GM18507 (cell line): ENCODE data around the gene ZBTB46.

Source experiments
- DNase-seq: peaks from one replicate; pipeline ENCODE4 v3.0.0; 2011; ENCODE audit warnings: low read depth; ENCODE audit not compliant: insufficient read length; ENCODE audit errors: extremely low spot score
- FAIRE-seq: peaks from 2 replicates; lab custom pipeline; 2011; peaks lifted over from hg19 to GRCh38; lab: Jason Lieb, UNC

Gene ZBTB46

DNA sequence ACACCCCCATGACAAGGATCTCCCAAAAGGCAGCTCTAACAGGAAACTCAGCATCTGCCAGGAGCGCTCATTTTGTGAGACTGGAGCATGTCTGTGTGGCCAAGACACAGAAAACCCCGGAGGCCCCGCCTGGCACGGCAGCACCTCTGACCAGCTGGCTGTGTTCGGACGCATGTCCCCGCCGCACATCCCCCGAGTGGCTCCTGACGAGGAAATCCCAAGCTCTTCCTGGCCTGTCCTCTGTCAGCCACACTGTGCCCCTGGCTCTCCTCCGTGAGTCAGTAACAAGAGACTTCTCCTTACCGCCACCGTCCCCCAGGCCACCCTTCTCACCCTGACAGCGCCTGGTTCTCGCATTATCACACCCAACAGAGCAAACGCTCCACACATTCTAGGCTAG lies 77.1 kb downstream of the ZBTB46 start:
- no peak for DNase-seq
- no peak for FAIRE-seq

DNA sequence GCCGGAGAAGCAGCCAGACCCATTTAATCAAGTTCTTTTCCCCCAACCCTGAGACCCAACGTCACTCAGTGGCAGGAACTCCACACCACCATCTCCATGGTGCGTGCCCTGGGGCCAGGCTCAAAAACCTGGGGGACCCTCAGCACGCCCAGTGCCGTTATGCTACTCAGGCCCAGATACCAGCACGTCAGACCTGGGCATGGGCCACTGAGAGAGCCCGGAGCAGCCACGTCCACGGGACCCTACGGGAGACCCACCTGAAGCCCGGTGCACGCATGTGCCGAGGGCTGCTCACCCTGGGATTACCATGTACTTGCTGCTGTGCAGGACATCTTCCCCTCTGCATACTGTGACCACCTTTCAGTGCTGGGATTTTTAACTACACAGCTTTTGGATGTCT lies 77.7 kb downstream of the ZBTB46 start:
- no peak for FAIRE-seq
- no peak for DNase-seq

DNA sequence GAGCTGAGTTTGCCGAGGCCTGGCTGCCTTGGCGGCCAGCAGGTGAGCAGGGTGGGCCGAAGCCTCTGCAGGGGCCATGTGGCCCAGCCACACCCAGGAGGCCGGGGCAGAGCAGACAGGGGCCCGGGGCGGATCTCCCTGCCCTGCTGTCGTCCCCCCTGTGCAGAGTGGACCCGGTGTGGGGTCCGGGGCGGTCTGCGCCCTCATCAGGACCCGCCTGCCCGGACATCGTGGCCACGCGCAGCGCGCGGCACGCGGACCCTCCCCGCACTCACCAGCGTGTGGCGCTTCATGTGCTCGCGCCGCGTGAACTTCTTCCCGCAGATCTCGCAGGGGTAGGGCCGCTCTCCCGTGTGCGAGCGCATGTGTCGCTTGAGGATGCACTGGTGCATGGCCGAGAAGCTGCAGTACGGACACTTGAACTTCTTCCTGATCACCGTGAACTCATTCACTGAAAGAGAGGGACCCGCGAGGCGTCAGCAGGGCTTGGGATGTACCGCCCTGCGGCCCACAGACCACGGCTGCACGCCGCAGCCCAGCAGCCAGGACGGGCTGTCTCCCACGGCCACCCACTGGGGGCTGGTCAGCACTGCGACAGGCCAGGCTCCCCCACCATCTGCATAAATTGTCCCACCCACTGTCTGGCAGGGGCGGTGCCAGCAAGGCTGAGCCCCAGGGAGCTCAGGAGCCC lies 78.5 kb downstream of the ZBTB46 start:
- FAIRE-seq, result no peak

DNA sequence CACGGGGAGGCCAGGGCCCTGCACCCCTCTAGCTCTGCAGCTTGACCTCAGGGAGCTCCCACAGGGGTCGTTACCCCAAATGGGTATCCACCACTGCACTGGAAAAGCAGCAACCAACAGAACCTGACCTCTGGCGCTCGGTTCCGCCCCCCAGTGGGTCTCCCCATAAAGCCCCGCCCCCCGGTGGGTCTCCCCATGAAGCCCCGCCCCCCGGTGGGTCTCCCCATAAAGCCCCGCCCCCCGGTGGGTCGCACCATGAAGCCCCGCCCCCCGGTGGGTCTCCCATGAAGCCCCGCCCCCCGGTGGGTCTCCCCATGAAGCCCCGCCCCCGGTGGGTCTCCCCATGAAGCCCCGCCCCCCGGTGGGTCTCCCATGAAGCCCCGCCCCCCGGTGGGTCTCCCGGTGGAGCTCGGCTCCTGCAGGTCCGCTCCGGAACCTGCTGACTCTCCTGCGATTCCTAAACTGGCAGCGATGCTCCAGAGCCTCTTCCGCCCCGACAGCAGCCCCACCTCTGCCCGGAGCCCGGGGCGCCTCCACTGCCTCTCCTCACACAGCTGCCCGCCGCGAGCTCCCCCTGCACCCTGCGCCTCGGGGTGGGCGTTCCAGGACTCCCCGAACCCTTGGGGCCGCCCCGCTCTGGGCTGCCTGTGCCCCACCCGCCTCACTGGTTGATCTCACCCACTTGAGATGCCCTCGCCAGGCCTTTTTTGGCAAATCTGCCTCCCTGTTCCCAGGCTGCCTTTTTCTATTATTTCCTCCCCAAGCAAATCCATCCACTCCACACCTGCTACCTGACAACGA lies 79.4 kb downstream of the ZBTB46 start:
- FAIRE-seq (no peak), DNase-seq (no peak)

More for the DNA sequence above, 78.5 kb downstream of the ZBTB46 start:
- no peak for DNase-seq

DNA sequence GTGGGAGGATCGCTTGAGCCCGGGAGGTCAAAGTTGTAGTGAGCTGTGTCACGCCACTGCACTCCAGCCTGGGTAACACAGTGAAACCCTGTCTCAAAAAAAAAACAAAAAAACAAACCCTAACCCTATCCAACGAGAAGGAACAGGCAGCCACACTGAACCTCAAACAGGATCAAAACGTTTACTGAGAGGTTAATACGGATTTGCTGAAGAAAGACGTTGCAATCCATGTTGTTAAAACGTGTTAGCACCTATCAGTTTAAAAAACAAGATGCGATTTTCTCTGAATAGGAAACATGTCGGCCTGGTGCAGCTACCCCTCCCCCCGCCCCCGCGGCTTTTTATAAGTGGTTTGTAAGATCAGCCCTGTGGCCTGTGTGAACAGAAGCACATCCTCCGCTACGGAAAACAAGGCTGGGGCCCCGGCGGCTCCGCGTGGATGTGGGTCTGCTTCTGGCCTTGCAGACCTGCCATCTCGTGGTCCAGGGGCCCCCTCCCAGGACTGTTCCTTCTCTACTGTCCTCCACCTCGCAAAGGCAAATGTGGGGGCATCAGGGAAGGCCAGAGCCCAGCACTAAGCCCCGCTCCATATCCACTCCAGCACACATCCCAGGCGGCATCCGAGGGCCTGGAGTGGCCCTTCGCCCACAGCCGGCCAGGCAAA lies 80.1 kb downstream of the ZBTB46 start:
- DNase-seq (no peak), FAIRE-seq (no peak)

DNA sequence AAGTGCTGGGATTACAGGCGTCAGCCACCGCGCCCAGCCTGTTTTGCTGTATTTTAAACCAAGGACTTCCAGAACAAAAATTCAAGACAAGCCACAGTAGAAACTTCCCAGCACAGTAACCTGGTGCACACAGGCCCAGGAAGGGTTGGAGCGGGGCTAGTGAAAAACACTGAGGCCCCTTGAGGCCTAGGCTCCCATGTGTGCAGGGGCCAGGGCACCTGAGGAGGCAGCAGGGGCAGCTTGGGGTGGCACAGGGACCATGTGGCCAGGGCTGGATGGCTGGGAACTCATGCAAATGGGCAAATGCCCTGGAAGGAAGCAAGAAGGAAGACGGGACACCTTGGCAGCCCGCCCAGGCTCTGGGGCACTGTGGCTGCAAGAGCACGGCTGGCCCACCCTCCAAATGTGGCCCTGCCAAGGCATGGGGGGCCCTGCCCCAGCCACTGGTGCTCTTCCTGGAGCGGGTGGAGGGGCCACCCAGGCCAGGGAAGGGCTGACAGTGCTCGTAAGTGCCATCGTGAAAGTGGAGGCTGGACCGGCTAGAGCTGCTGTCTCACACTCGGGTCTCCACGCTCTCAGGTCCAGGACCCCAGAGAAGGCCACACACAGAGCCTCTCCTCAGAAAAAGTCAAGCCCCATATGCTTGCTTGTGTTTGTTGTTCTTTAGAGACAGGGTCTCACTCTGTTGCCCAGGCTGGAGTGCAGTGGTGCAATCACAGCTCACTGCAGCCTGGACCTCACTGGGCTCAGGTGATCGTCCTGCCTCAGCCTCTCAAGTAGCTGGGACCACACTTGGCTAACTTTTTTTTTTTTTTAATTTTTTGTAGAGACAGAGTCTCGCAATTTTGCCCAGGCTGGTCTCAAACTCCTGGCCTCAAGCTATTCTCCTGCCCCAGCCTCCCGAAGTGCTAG lies 81.2 kb downstream of the ZBTB46 start:
- DNase-seq, result no peak
- no peak for FAIRE-seq

DNA sequence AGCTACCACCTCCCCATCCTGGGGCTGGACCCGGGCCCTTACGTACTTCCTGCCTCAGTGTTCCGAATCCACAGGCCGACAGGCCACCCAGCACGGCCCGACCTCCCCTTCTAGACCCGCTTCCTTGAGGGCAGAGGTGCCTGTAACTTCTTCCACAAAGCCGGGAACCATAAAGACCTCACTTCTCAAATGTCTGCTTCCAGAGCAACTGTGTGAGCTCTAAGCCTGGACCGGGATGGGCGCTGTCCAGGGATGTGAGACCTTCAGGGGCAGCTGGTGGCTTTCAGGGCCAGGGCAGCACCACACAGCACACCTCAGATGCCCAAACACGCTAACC lies 82.2 kb downstream of the ZBTB46 start:
- DNase-seq (no peak), FAIRE-seq (no peak)

DNA sequence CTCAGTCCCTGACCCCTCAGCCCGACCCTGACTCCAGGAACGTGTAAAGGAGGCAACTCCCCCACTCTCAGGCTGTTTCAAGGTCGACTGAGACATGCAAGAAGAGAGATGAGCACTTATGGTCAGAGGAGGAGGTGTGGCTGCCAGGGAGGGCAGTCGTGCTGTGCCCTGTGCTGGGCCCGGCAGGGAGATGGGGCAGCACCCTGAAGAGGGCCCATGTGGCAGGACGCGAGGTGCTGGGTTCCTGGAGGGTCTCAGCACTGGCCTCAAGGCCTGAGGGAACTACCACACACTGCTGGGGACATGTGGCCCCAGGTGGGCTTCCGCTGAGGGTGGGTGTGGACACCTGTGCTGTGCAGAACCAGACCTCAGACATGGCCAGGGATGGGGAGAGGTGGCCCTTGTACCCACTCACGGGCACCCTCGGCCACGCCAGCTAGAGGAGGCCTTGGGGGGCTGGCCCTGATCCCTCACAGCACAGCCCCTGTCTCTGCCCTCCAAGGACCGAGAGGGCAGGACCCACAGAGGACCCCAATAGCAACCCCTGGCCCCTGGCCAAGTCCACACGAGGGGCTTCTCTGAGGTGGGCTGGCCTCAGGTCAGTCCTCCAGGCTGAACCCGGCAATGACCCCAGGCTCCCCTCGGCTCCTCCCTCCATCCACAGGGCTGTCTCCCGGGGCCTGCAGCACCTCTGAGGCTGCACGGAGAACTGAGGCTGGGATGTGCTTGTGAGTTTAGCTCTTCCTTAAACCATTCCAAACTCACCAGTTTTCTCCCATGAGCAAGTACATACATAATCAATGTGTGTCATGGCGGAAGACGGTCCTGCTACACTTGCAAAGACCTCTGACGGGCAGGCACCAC lies 82.8 kb downstream of the ZBTB46 start:
- DNase-seq, result no peak
- no peak for FAIRE-seq

DNA sequence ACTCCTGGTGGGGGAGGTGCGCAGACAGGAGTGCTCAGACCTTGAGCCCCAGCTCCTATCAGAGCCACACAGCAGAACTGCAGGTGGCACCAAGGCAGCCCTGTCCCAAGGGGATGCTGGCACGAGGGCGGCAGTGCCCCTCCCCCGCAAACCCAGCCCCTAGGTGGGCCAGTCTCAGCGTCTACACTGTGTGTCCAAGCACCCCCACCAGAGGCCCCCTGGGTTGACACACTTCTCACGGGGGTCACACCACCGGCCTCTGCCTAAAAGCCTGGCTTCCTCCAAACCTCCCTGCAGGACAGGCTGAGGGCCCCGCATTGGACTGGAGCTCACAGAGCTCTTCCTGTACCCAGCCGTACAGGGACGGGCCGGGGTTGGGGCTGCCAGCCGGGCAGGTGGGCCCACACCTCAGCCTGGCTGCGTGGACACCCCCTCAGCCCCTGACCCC lies 83.4 kb downstream of the ZBTB46 start:
- FAIRE-seq (no peak), DNase-seq (no peak)

DNA sequence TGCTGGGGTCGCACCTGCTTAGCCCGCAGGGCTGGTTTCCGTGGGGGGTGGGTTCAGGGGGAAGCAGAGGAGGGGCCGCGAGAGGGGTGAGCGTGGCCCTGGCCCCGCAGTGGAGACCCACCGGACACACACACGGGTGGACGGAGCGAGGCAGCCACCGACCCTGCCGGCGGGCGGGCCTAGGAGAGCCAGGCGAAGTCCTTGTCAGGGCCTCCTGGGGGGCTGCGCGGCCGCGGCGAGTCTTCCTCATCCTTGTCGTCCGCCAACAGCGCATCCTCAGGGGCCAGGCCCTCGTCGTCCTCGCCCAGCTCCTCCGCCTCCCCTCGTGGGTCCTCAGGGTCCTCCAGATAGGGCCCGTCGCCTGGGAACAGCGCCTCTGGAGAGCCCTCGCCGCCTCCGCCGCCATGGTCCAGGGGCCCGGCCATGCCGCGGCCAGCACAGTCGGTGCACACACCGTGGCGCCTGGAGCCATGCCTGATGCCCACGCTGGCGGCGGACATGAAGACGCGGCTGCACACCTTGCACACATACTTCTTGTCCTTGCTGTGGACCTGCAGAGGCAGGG lies 84.2 kb downstream of the ZBTB46 start:
- FAIRE-seq (no peak), DNase-seq (no peak)

DNA sequence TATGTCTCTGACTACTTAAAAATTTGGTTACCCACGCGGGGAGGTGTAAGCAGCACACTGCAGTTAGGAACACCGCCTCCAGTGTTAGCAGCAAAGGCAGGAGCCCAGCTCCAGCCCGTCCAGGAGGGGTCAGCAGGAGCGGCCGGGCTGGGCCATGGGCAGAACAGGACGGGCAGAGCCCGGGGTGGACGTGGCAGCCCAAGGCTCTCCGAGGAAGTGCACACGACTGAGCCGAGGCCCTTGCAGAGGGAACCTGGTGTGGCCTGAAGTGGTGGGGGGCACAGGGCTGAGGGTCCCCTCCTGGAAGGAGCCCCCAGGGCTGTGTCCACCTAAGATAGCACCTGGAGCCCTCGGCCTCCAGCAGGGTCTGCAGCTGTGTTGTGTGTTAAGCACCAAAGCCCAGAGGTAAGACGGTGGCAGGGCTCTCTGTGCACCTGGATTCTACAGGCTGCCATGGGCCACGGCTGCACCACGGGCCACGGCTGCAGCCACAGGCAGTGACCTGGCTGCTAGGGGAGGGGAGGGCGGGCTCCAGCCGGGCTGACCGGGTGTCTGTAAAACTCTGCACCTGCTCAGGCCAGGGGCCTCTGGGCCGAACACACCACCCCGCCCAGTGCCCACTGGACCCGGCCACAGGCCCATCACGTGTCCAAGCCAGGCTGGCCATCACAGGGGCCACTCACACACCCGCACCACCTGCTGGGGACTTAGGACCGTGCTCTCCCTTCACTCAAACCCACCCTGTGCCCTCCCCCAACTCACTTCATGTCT lies 84.9 kb downstream of the ZBTB46 start:
- FAIRE-seq, result no peak
- DNase-seq, result no peak

DNA sequence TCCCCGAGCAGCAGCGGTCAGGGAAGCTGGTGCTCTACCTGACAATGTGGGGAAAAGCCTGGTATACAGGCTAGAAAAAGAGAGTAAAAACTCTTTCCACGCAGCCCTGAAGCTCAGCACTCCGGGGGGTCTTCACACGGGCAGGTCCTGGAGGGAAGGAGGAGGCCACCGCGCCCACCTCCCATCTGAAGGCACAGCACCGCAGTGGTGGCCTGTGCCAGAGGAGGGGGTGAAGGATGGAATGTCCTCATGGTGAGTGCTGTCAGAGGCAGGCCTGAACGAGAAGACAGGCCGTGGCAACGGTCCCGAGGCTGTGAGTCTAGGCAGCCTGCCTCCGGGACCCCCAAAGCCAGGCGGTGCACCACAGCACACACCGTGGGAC lies 85.6 kb downstream of the ZBTB46 start:
- DNase-seq (no peak), FAIRE-seq (no peak)

DNA sequence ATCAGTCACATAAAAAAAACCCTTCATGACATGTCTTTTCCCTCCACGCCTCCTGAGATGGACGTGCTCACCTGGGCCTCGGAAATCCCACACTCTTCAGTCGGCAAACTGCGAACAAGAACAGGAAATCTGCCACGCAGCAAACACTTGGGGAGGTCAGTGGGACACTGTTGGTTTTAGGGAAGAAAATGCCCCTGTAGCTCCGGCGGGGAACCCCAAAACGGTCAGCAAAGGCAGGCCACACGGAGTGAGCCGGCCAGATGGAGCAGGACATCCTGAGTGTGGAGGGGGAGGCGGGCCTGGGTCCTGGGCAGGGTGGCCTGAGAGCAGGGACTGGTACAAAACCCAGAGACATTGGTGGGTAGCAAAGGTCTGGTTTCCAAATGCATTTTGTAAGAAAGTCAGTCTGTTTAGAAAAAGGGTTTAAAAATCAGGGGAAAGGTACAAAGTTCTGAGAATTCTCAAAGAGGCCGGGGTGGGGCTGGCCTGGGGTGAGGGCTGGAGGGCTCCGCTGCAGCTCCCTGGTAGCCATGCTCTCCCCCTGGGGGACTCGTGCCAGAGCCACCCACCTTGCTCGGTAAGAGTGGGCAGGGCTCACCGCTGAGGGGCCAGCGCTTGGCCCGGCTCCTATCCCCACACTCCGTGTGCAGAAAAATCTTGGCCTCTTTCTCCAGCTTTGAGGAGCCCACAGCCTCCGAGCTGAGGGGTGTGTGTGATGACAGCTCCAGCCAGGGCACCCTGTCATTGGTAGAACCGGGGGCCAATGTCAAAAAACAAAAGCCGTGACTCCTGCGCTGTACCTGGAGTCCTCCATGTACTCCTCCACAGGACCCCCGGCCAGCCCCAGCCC lies 86.3 kb downstream of the ZBTB46 start:
- FAIRE-seq, result no peak
- no peak for DNase-seq

DNA sequence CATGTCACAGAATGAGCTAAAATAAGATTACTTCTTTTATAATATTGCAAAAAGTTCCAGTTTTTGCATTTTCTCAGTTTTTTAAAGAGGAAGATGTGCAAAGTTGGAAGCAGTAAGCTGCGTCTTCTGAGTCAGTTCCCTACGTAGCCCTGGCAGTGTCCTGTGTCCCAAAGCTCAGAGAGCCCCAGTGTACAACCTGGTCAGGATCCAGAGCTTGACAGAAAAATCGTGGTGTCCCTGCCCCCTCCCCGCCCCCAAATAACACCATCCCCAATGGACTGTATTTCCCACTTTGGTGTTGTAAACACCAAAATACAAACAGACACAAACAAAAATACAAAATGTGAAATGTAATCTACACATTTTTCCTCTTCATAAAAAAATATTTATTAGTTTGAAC lies 86.9 kb downstream of the ZBTB46 start:
- no peak for FAIRE-seq

DNA sequence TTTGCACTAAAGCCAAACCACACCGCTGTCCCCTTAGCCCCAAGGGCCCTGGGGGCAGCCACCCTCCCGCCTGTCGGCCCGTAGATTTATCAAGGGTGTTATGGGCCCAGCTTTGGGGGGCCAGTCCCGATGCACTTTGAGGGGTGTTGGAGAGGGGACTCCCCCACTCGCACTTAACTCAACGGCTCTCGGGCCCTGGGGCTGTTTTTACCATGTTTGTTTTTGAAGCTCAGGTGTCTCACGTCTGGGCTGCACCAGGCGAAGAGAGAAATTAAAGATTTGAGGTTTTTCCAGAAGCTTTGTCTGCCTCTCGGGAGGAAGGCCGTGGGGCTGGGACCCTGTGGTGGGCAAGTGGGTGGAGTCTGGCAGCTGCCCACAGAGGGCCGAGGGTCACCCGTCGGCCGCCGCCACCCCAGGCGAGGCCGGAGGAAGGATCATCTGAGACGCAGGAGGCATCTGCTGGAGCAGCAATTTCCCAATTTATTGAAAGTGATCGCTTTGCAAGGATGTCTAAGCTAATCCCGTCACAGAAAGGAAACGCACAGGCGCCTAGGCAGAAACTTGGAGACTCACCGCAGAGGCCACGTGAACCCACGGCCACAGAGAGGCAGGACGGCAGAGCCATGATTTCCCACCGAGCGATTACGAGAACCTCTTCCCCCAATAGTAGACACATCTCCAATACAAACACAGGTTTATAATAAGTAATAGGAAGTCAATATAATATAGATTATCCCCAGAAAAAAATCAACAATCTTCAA lies 87.7 kb downstream of the ZBTB46 start:
- DNase-seq (no peak), FAIRE-seq (no peak)

More for the DNA sequence above, 86.9 kb downstream of the ZBTB46 start:
- no peak for DNase-seq

DNA sequence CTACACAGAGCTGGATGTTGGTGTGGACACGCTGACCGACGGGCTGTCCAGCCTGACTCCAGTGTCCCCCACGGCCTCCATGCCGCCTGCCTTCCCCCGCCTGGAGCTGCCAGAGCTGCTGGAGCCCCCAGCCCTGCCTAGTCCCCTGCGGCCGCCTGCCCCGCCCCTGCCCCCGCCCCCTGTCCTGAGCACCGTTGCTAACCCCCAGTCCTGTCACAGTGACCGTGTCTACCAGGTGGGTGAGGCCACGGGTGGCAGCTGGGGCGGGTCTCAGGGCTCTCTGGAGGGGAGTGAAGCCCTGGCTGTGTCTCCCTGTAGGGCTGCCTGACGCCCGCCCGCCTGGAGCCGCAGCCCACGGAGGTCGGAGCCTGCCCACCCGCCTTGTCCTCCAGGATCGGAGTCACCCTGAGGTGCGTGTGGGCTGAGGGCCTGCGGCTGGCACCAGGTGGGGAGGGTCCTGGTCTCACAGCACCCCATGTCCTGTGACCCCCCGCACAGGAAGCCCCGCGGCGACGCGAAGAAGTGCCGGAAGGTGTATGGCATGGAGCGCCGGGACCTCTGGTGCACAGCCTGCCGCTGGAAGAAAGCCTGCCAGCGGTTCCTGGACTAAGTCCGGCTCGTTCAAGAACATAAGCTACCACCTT lies 88.6 kb downstream of the ZBTB46 start:
- DNase-seq (no peak), FAIRE-seq (no peak)
